ENCODE measurements around the gene ZMAT3.
"Not testable (repeated sequence)": the region's sequence is repeated elsewhere in the genome, so short reads cannot be mapped to it uniquely, and the experiment has no call there.

Gene ZMAT3, protein sequence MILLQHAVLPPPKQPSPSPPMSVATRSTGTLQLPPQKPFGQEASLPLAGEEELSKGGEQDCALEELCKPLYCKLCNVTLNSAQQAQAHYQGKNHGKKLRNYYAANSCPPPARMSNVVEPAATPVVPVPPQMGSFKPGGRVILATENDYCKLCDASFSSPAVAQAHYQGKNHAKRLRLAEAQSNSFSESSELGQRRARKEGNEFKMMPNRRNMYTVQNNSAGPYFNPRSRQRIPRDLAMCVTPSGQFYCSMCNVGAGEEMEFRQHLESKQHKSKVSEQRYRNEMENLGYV

GRCh38 chr3:179071323-179072099, at the start of gene ZMAT3:
TSS of gene ZMAT3 (minus strand) at chr3:179071809. CDS start at chr3:179067752, 4,057 bp downstream.
- DNase-seq (ENCODE audit: low read depth in 4 of 4, low spot score in 1 of 4) = peak; percentile 65 to 79 (median 76)

- DNase-seq (ENCODE audit: low read depth in 4 of 4, low spot score in 1 of 4) = no peak
These were observed 45.2 kb upstream of the ZMAT3 start for GRCh38 chr3:179116816-179117215.

- not testable (repeated sequence) for DNase-seq (ENCODE audit: low read depth in 4 of 4, low spot score in 1 of 4)
These were observed 43.8 kb upstream of the ZMAT3 start for GRCh38 chr3:179115444-179115843.

DNA sequence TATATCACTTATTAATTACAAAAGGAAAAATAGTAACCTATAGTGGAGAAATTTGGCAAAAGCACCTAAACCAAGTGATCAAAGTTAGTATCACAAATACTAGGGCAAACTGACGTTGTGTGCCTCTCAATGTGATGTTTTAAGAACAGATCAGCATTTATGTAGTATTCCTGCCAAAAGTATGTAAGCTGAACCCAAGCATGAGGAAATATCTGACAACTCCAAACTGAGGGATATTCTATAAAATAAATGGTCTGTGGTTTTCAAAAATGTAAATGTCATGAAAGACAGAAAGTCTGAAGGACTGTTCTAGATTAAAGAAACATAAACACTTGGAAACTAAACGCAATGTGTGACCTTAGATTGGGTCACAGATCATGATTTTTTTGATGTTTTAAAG, 42.3 kb upstream of the ZMAT3 start:
- DNase-seq (ENCODE audit: low read depth in 4 of 4, low spot score in 1 of 4) = no peak

- no peak for DNase-seq (ENCODE audit: low read depth in 4 of 4, low spot score in 1 of 4)
These were observed 36.5 kb upstream of the ZMAT3 start for GRCh38 chr3:179108086-179108485.

DNA sequence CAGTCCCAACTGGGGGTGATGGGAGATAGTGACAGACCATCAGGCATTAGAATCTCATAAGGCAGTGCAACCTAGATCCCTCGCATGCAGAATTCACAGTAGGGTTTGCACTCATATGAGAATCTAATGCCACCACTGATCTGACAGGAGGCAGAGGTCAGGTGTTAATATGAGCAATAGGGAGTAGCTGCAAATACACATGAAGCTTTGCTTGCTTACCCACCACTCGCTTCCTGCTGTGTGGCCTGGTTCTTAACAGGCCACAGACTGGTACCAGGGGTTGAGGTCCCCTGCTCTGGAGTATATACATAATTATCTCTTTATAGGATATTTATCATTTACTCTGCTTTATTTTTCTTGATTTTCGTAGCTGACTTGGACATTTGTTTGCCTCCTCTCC, 36.0 kb upstream of the ZMAT3 start:
- no peak for DNase-seq (ENCODE audit: low read depth in 4 of 4, low spot score in 1 of 4)

DNA sequence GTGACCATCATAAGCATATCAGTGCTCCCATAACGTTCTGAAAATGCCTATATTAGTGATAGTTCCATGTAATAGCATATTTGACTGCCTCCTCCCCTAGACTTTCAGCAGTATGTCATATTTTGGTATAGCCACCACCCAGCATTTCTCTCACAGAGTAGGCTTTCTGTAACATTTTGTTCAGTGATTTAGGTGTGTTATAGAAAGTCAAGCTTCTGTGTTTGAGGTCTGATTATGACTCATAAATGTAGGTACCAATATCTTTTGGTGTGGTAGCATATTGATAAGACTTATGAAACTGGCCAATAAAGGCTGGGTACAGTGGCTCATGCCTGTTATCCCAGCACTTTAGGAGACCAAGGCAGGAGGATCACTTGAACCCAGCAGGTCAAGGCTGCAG, 34.3 kb upstream of the ZMAT3 start:
- no peak for DNase-seq (ENCODE audit: low read depth in 4 of 4, low spot score in 1 of 4)

DNA sequence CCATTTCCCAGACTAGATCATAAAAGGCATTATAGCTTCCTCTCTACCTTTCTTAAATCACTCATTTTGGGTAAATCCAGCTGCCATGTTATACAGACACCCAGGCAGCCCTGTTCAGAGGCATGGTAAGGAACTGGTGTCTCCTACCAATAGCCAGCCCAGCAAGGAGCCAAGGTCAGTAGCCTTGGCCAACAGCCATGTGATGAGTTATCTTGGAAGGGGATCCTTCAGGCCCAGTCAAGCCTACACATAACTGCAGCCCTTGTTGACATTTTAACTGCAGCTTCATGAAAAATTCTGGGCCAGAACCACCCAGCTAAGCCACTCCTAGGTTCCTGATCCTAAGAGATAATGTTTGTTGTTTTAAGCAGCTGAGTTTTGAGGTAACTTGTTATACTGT, 29.0 kb upstream of the ZMAT3 start:
- DNase-seq (ENCODE audit: low read depth in 4 of 4, low spot score in 1 of 4) = no peak

DNA sequence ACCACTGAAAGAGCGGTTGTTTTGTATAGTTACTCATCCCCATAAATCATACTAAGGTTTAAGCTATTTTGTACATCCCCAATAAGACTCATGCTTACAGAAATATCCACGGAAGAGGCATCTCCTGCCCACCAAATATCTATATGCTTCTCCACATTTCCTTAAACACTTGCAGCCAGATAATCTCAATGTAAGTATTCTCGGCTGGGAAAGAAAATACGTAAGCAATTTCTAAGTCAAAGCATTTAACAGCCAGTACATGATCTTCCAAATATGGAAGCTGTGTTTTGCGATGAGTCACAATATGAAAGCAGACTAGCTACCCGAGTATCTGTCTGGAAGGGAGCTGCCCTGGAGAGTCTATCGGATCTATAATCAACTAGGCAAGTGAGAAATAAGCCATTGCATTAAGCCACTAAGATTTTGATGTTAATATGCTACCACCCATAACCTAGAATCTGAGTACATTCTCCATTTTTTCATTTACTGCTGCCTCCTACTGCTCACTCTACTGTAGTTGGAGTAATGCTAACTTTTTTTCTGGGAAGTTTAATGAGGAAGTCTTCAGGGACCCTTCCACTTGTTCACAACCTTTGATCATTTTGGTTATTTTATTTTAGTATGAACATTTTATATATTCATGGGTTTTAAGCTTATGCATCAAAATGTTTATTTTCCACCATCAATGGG, 26.9 kb upstream of the ZMAT3 start:
- no peak for DNase-seq (ENCODE audit: low read depth in 4 of 4, low spot score in 1 of 4)

DNA sequence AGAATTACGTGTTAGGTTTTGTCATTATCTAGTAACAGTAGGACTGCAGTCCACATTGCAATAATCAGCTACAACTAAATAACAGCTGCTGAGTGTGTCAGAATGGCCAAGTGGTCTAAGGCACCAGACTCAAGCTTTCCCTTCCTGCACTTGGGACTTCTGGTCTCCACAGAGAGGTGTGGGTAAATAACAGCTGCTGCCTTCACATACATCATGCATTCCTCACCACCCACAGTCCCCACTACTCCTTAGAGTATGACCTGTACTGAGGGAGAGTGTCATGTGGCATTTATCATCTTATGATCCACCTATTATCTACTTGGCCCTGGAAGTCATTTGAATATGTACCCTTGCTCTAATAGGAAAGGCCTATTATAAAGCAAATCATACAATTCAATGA, 22.2 kb upstream of the ZMAT3 start:
- no peak for DNase-seq (ENCODE audit: low read depth in 4 of 4, low spot score in 1 of 4)

GRCh38 chr3:179091113-179091512, 19.5 kb upstream of the ZMAT3 start:
- no peak for DNase-seq (ENCODE audit: low read depth in 4 of 4, low spot score in 1 of 4)

DNA sequence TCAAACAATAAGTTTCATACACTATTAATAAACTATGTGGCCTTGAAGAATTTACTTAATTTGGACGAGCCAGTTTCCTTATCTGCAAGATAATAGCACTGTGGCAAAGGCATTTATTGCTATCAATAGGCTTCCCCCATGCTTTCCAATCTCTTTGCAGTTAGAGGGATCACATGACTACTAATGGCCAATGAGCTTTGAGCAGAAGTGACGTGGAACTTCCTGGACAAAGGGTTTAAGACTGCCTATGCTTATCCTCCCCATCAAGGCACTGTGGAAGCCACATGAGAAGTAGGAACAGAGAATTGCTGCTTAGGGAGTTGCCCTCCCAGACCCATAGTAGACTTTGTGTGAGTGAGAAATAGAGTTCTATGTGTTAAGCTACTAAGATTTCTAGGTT, 16.7 kb upstream of the ZMAT3 start:
- no peak for DNase-seq (ENCODE audit: low read depth in 4 of 4, low spot score in 1 of 4)

GRCh38 chr3:179083977-179084376, 12.4 kb upstream of the ZMAT3 start:
- DNase-seq (ENCODE audit: low read depth in 4 of 4, low spot score in 1 of 4) = no peak

DNA sequence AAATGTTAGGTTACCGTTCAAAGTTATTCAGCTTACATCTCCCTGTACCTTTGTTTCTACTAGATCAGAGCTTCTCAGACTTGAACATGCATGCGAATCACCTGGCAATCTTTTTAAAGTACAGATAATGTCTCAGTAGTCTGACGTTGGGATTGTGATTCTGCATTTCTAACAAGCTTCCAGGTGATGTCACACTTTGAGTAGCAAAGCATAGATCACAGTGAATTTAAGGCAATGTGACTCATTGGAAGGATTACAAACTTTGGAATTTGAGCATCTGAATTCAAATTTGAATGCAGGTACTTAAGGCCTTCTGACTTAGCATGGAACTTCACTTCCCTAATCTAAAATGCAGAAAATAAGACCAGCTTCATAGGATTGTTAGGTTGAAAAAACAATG, 10.8 kb upstream of the ZMAT3 start:
- no peak for DNase-seq (ENCODE audit: low read depth in 4 of 4, low spot score in 1 of 4)

DNA sequence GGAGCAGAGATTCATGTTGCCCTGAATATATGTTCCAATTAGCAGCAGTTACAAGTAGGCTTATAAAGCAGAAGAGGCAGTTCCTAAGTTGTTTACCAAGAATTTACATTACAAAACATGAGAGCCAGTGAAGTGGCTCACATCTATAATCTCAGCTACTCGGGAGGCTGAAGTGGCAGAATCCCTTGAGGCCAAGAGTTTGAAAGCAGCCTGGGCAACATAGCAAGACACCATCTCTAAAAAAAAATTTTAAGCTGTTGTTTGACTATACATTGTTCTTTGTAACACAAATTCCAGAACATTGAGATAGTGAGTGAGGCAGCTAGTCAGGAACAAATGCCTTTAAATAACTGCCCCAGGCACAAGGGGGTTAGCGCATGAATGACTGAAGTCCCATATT, 10.3 kb upstream of the ZMAT3 start:
- DNase-seq (ENCODE audit: low read depth in 4 of 4, low spot score in 1 of 4) = no peak

GRCh38 chr3:179079537-179079936, 7.9 kb upstream of the ZMAT3 start:
- no peak for DNase-seq (ENCODE audit: low read depth in 4 of 4, low spot score in 1 of 4)

- DNase-seq (ENCODE audit: low read depth in 4 of 4, low spot score in 1 of 4) = no peak
These were observed 4.8 kb upstream of the ZMAT3 start for GRCh38 chr3:179076243-179077027.

DNA sequence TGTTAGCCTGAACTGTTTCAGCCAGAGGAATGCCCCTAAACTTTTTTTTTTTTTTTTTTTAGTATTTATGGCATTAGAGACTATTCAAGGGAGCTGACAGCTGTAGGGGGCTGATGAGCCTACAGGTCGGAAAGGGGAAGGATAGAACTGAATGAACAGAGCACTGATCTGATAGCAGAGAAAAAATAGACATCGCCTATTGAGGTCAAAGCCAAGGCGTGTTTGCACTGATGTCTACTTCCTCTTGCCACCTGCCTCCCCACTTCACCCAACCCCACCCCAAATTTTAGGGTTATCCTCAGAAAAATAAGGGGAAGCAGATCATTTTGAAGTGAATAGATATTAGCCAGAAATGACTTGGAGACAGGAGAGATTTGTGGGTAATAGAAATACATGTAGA, 3.0 kb upstream of the ZMAT3 start:
- DNase-seq (ENCODE audit: low read depth in 4 of 4, low spot score in 1 of 4) = no peak

- no peak for DNase-seq (ENCODE audit: low read depth in 4 of 4, low spot score in 1 of 4)
These were observed 2.2 kb upstream of the ZMAT3 start for GRCh38 chr3:179073816-179074215.

- peak; percentile 1 to 25 (median 9) for DNase-seq (ENCODE audit: low read depth in 4 of 4, low spot score in 1 of 4)
These were observed 460 bp upstream of the ZMAT3 start for GRCh38 chr3:179072100-179072438.

DNA sequence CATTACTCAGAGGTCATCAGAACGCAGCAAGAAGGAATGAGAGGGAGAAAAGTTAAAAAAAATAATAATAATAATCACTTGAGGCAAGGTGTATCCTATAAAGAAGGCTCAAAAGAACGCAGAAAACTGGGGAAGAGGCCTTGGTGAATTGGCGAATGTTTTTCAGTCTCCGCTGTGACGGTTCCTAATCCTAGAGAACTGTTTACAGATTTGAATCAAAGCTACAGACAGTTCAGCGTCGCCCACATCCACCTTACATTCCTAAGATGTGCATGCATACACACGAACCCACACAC, 634 bp downstream of the ZMAT3 start:
- DNase-seq (ENCODE audit: low read depth in 4 of 4, low spot score in 1 of 4) = no peak
